GM21723 (cell line): ENCODE data around the gene ATP9B.

ENCODE experiments used
- ATAC-seq: cut with Tn5 transposase; IDR thresholded peaks from one replicate; pipeline ENCODE4 v1.9.1; 2021; ENCODE audit warnings: mild to moderate bottlenecking, moderate library complexity; ENCODE audit not compliant: unreplicated experiment

ATP9B gene

DNA sequence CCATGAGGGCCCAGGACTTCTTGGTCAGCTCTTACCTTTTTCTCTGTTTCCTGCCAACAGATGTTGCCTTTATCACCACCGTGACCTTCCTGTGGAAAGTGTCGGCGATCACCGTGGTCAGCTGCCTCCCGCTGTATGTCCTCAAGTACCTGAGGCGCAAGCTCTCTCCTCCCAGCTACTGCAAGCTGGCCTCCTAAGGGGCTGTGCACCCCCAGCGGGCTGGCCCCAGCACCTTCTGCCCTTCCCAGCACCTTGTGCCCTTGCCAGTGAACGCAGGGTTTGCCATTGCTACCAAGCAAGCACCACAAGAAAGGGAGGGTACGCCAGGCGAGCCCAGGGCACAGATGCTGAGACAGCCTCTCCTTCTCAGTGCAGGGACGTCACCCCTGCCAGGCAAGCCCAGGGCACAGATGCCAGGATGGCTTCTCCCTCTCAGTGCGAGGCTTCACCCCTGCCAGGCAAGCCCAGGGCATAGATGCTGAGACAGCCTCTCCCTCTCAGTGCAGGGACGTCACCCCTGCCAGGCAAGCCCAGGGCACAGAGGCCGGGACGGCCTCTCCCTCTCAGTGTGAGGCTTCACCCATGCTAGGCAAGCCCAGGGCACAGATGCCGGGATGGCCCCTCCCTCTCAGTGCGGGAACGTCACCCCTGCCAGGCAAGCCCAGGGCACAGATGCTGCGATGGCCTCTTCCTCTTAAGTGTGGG, 308.1 kb downstream of the ATP9B start:
- ATAC-seq: no peak

DNA sequence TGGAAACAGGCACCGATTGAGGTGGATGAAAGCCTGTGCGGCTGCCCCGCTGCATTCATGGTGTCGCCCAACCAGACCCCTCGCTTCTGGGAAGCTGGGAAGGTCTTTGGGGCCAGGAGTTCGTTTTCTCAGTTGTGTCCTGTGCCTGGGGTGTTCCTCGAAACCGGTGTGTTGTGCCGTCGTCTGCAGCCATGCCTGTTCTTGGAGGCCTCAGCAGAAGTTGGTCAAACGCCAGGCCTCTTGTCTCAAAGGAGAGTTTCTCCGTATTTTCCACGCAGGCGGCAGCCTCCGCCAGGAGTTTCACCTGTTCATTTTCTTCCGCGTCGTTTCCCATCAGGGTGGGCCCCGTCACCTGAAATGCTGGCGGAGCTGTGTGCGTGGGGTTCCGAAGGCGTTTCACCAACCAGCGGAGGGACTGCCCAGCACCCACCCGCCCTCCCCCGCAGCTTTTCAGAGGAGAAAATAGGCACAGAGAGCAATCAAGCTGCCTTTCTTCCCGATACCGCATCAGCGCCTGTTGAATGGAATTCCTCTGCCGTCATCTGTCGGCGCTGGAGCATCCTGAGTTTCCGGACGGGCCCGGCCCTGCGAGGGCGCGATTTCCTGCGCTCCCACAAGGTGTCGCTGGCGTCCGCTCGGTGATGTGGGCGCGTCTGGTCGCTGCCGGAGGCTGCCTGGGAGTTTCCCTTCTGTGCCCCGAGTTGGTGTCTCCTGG, 309.5 kb downstream of the ATP9B start:
- ATAC-seq: peak; percentile 61

DNA sequence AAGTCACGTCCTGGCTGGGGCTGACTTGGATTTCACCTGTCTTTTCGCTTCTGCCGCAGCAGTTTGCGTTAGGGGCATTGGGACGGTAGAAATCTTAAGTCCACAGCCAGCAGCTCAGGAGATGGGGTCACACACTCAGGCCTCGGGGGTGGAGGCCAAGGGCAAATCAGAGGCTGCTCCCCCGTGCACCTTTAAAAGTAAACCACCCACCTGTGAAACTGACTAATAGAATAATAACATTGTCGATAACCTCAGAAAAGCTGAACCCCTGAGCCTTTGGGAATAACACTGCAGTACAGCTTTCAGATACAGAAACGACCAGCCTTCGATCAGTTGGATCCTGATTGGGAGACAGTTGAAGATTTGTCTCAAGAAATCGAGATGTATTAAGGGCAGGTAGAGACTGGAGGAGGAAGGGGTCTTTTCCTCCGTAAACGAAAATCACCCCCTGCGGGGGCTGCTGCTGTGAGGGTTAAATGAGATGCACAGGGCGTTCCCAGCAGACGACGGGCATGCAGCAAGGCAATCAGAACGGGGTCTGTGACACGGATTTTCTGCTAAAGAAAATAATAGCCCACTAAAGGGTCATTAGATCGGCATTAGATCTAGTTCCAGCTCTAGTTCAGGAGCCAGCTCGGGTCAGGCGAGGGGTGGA, 310.2 kb downstream of the ATP9B start:
- peak; percentile 17 for ATAC-seq

DNA sequence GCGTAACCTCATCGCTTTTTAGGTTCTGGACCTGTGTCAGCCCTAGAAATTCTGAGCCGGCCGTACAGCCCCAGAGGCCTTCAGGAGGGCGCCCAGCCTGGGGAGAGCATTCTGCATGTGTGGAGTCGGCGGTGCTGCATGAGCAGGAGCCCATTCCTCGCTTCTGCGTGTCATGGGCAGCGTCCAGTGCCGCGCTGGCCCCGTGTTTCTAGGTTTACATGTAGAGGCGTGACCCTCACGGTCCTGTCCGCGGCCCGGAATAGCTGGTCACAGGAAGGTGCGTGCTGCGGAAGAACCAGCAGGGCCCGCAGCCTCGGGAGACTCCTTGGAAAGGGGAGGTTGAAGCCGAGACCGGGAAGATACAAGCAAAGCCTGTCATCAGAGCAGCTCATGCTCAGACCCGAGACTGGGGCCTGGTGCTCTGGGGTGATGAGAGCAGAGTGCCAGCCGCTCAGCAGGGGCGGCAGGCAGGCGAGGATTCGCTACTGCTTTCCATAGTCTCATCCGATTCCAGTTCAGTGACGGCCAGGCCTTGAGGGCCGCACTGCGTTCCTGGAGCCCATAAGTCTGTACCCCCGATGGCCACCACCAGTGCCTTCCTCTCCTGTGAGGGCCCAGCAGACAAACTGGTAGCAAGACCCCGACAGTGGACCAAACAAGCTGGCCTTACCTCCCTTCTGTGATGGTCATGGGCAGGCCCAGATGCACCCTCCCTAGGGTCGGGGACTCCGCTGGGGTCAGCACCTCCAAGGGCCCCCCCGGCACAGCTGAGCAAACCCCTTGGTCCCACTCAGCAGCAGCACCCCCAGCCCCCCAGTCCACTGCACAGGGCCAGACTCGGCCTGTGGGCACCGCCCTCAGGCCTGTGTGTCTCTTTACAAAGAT, 311.0 kb downstream of the ATP9B start:
- no peak for ATAC-seq

DNA sequence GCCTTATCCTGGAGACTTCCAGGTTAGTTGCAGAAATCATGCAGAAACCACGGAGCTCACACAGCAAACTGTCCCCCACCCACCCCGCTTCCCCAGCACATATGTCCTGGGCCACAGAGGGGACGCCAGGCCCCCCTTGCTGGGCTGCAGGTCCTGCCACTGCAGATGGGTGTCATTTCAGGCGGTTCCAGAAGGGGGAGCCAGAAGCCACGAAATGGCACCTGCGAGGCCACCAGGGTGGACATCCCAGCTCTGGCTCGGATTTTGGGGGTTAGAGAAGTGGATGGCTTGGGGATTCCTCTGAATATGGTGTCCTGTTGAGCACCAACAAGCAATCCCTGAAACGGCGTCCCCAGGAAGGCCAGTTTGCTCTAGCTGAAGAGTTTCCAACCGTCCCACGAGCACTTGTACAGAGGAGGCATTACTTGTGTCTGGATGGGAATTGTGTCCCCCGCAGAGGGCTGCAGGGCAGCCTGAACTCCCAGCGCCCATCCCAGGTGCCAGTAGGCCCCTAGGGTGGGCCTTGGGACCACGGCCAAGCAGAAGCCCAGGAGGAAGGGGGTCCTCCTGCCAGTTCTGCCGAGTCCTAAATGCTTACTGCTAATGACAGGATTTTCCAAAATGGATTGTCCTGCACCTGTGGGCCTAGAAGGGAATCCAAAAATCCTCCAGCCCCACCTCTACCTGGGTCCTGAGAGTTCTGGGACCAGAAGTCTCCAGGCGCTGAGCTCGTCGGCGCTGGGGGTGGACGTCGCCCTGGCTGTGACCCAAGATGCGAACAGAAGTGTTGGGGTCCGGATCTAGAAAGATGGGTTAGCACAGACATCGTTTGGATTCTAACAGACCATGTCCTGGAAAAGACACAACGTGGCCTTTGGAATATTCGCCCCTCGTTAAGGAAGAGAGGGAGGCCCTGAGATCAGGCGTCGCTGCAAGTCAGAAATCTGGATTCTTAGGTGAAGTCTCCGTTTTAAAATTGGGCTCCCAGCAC, 311.9 kb downstream of the ATP9B start:
- peak; percentile 43 for ATAC-seq

DNA sequence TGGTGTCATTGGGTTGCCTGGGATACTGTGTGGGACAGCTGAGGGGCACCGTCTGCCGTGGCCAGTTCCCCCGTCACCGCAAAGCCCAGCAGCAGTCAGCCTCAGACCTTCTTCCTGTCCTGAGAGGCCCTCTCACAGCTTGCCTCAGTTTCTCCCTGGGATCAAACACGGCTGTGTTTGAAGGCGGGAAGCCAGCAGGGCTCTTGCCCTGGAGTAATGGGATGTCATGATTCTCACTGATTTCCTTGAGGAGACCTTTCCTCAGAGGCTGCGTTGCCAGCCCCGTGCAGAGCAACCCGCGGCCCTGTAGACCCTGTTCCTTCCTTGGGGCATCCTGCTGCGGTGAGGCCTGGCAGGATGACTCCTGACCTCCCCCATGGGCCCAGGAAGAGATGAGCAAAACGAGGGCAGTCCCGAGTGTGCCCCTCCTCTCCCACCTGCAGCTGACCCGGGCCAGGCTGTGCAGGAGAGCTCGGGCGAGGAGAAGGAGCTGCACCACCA, 312.7 kb downstream of the ATP9B start:
- ATAC-seq: no peak

DNA sequence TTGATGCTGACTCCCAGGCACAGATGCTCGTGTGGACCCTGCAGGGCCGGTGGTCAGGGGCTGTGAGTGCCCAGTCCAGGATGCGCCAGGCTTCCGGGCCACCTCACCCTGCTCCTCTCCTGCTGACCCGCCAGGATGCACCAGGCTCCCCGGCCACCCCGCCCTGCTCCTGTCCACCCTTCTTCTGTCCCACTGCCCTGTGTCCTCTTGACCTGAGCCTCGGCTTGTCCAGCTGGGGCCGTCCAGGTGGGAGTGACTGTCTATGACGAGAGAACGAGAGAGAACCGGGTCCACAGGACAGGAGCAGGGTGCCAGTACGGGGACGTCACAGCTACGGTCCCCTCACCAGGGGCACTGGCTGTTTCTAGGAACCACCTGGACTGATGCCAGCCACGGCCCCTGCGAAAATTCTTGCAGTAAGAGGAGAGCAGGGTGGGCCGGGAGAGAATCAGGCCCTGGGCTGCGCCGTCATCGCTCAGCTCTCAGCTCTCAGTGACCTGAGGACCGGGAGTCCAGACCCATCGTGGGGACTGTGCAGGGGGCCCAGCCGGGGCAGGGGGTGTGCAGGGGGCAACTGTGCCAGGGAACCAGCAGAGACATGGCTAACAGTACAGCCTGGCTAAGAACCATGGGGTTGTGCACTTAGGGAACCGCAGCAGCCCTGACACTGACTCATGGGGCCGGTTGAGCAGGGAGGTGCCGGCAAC, 313.6 kb downstream of the ATP9B start:
- no peak for ATAC-seq

DNA sequence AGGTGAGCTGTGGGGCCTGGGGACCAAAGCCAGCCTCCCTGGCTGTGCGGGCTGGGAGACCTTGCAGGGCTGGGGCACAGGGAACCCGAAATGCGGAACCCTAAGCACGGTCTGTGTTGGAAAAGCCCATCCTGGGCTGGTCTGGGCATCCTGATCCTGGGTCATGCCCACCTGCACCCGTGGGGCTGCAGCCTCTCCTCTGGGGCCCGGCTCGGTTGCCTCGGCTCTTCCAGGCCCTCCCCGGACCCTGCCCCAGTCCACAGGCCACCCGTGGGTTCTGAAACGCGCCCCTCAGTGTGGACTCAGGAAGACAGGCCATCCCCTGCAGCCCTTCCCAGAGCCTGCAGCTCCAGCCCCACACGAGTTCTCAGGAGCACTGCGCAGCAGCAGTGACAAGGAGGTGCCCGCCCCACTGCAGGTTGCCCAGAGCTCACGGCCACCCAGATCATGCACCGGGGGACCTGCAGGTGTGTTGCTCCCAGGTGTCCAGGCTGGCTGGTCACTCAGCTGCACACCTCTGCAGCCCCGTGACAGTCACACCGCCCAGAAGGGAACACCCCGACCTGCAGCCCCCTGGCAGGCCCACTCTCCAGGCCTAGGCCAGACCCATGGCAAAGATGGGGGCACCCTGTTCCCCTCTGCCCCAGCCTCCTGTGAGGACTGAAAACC, 314.3 kb downstream of the ATP9B start:
- no peak for ATAC-seq

DNA sequence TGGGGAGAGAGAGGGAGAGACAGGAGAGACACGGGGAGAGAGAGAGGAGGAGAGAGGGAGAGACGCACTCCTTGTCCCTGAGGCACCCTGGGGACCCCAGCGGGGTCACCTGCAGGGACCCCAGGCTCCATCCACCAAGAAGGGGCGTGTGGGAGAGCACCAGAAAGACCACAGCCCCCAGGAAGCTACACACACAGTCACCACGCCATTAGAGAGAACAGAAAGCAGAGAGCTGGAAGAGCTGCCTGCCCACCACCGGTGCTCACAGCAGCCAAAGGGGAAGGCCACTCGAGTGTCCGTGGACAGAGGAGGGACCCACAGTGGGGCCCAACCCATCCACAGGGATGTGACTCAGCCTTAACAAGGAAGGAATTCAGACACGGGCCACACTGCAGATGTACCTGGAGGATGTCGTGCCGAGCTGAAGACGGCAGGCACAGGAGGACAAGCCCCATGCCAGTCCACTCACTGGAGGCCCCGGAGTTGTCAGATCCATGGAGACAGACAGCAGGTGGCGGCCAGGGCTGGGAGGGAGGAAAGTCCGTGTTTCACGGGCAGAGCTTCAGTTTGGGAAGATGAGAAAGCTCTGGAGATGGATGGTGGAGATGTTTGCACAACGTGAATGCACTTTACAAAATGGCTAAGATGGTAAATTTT, 315.1 kb downstream of the ATP9B start:
- ATAC-seq: no peak

DNA sequence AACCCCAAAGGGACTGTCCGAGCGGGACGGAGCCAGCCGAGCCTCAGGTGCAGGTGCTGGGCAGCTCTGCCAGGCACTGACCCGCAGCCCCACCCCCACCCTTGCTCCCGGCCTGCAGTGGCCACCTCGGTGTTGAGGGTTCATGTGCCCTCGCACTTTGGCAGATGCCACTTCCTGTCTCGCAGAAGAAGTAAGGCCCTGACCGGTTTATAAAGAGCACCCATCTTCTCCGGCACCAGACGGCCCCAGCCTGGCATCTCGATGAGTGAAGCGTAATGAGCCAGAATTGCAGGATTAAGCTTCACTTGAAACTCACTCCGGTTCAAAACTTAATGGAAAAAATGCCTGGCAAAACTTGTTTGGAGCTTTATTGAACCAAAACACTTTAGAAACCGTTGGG, 315.6 kb downstream of the ATP9B start:
- ATAC-seq: no peak

DNA sequence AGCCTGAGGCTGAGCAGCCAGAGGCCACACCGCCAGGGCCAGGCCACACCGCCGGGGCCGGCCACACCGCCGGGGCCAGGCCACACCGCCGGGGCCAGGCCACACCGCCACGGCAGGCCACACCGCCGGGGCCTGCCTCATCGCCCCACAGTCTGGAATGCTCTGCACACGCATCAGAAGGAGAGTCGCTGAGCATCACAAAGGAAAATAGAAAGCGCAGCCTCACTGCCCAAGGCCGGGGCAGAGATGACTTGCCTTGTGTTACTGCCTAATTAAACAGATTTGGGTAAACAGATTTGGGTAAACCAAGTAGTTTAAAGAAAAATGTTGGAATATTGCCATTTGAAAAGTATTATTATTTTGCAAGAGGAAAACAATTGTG, 316.1 kb downstream of the ATP9B start:
- no peak for ATAC-seq

DNA sequence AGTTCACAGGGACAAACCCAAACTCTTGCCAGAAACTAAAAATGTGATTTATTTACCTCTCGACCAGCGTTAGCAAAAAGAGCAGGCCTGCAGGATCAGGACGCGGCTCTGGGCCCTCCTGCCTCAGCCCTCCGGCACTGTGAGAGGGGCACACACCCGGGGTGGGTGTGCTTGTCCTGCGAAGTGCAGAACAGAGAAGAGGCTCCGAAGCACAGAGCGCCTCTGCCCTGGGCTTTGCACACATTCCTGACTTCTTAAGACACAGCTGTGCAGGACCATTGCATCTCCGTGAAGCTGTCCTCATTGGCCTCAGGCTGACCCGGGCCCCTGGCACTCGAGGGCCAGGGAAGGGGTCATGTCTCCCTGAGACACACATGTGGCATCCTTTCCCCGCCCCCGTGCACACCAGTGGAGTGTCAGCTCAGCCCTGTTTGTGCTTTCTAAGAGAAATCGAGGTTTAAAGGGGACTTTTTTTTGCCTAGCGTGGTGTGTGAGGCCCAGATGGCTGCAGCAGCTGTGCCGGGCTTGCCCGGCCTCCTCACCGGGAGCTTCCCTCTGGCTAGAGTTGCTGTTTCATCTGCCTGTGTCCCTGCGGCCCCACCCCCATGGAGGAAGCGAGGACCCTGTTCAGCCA, 316.6 kb downstream of the ATP9B start:
- no peak for ATAC-seq

DNA sequence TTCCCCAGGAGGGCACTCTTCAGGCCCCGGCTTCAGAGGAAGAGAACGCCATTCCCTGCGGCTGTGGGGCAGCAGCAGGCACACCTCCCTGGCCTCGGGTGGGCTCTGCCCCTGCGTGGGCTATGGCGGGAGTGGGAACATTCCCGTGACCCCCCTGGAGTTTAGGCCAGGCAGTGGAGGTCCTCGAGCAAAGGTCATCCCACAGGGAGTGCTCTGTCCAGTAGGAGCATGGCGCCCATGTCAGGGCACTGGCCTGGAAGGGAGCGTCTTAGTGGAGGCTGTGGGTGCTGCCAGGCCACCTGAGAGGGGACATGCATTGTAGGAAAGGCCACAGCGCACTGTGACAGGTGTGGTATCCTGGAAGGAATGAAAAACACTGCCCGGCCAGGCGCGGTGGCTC, 317.4 kb downstream of the ATP9B start:
- ATAC-seq: no peak

DNA sequence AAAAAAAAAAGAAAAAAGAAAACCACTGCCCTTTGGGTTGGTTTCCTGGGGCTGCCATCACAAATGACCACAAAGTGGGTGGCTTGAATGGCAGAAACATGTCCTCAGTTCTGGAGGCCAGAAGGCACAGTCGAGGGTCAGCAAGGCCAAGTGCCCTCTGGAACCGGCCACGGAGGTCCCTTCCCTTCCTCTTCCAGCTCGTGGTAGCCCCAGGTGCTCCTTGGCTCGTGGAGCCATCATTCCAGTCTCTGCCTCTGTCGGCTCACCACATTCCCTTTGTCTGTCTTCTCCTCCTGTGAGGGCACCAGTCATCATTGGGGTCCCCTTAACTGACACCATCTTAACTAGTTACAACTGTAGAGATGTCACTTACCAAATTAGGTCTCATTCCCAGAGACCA, 318.0 kb downstream of the ATP9B start:
- no peak for ATAC-seq

DNA sequence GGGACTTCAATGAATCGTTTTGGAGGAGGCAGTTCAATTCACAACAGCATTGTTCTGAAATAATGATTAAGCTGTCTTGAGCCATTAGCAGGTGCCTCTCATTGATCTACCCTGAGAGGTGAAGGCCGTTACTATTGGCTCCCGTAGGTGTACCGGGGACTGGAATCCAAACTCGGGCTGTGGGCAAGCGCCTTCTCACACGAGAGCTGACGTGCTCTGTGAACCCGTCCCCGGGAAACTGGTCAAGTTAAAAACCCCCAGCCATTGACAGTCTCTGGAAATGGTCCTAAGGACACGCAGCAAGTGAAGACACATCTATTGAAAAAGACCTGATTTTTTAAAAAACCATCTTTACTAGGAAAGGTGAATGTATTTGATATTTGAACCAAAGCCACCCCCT, 318.4 kb downstream of the ATP9B start:
- no peak for ATAC-seq

DNA sequence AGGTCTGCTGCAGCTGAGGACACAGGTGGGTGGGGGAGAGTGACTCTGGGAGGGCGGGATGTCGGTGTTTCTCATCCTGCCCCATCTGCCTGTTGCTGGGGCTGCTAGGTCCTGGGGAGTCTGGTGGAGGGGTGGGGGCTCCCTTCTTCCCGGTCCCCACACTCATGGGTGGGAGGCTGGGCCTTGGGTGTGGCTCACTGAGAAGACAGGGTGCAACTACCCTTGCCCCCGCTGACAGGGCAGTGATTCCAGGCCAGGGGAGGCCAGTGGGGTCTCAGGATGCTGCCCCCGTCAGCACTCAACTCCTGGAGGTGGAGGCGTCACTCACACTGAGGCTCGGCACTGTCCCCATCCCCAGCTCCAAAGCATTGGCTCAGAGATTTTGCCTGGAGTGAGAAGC, 318.8 kb downstream of the ATP9B start:
- ATAC-seq: no peak

DNA sequence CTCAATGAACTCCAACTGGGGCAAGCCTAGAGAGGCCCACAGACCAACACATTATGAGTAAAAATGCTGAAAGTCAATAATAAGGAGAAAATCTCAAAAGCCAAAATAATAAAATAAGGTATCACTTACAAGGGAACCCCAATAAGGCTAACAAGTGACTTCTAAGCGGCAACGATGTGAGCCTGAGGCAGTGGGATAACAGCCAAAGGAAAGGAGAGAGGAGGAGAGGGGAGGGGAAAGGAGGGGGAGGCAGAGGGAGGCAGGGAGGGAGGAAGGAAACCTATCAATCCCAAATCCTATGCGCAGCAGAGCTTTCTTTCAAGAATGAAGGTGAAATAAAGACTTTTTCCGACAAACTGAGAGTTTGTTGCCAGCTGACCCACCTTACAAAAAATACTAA, 320.5 kb downstream of the ATP9B start:
- no peak for ATAC-seq

DNA sequence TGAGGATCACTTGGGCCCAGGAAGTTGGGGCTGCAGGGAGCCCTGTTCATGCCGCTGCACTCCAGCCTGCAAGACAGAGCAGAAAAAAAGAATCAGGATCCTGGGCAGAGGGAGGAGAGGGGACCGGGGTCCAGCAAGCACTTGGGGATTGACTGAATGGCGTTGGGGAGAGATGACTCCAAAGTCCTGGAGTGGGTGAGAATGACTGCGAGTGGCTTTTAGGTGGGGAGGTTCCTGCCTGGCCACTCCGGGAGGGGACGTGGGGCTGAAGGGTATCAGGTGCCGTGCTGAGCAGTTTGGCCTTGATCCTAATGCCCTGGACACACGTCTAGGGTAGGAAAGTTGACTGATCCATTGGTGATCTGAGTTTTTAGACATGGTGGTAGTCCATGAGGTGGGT, 323.0 kb downstream of the ATP9B start:
- ATAC-seq: no peak
